ENCODE measurements around the gene SMARCC1.

The SMARCC1 gene

GRCh38 chr3:47647550-47647949 is 134.1 kb downstream of the SMARCC1 start:
- no peaks in the 10 kb centered on the region for H3K27me3 Mint-ChIP-seq
- peaks cover 34% of the 10 kb centered on the region for H3K36me3 Mint-ChIP-seq (ENCODE audit: low read depth)
- ATAC-seq (no peak), DNase-seq (no peak)
- H3K4me1 Mint-ChIP-seq: no peaks in the 10 kb centered on the region
- H3K9me3 Mint-ChIP-seq: no peaks in the 10 kb centered on the region
- no peak overlapping the region for H3K27ac Mint-ChIP-seq
- no peak overlapping the region for H3K4me3 Mint-ChIP-seq

GRCh38 chr3:47646362-47646761 is 135.3 kb downstream of the SMARCC1 start:
- ATAC-seq (no peak), DNase-seq (no peak)
- H3K4me3 Mint-ChIP-seq: no peak overlapping the region
- no peak overlapping the region for H3K27ac Mint-ChIP-seq
- H3K27me3 Mint-ChIP-seq: no peaks in the 10 kb centered on the region
- peaks cover 35% of the 10 kb centered on the region for H3K36me3 Mint-ChIP-seq (ENCODE audit: low read depth)
- H3K9me3 Mint-ChIP-seq: no peaks in the 10 kb centered on the region
- H3K4me1 Mint-ChIP-seq: no peaks in the 10 kb centered on the region

GRCh38 chr3:47645551-47645950 is 136.1 kb downstream of the SMARCC1 start:
- ATAC-seq (no peak), DNase-seq (no peak)
- Mint-ChIP-seq H3K4me1 (peaks cover under 1% of the 10 kb centered on the region), H3K27ac (no peak overlapping the region), H3K9me3 (no peaks in the 10 kb centered on the region), H3K4me3 (no peak overlapping the region), H3K36me3 (ENCODE audit: low read depth) (peaks cover 35% of the 10 kb centered on the region), H3K27me3 (no peaks in the 10 kb centered on the region)

- H3K27me3 Mint-ChIP-seq: no peaks in the 10 kb centered on the region
- DNase-seq: no peak
- no peak for ATAC-seq
- H3K4me3 Mint-ChIP-seq: no peak overlapping the region
- peaks cover 27% of the 10 kb centered on the region for H3K36me3 Mint-ChIP-seq (ENCODE audit: low read depth)
- no peaks in the 10 kb centered on the region for H3K9me3 Mint-ChIP-seq
- peaks cover 2% of the 10 kb centered on the region for H3K4me1 Mint-ChIP-seq
- H3K27ac Mint-ChIP-seq: no peak overlapping the region
Measured at GRCh38 chr3:47643092-47643491, 138.6 kb downstream of the SMARCC1 start.

- H3K27me3 Mint-ChIP-seq: no peaks in the 10 kb centered on the region
- H3K36me3 Mint-ChIP-seq (ENCODE audit: low read depth): peaks cover 28% of the 10 kb centered on the region
- H3K4me3 Mint-ChIP-seq: no peak overlapping the region
- no peak for DNase-seq
- no peak overlapping the region for H3K27ac Mint-ChIP-seq
- no peaks in the 10 kb centered on the region for H3K9me3 Mint-ChIP-seq
- peaks cover 2% of the 10 kb centered on the region for H3K4me1 Mint-ChIP-seq
- no peak for ATAC-seq
Measured at GRCh38 chr3:47641739-47642138, 140.0 kb downstream of the SMARCC1 start.

GRCh38 chr3:47636921-47637320 is 144.8 kb downstream of the SMARCC1 start:
- no peaks in the 10 kb centered on the region for H3K9me3 Mint-ChIP-seq
- peaks cover 8% of the 10 kb centered on the region for H3K4me1 Mint-ChIP-seq
- no peak for DNase-seq
- H3K27me3 Mint-ChIP-seq: no peaks in the 10 kb centered on the region
- no peak for ATAC-seq
- H3K4me3 Mint-ChIP-seq: no peak overlapping the region
- peaks cover 38% of the 10 kb centered on the region for H3K36me3 Mint-ChIP-seq (ENCODE audit: low read depth)
- no peak overlapping the region for H3K27ac Mint-ChIP-seq

GRCh38 chr3:47636225-47636624 is 145.5 kb downstream of the SMARCC1 start:
- H3K4me3 Mint-ChIP-seq: no peak overlapping the region
- H3K9me3 Mint-ChIP-seq: no peaks in the 10 kb centered on the region
- DNase-seq (no peak), ATAC-seq (no peak)
- H3K4me1 Mint-ChIP-seq: peaks cover 8% of the 10 kb centered on the region
- H3K27ac Mint-ChIP-seq: no peak overlapping the region
- H3K27me3 Mint-ChIP-seq: no peaks in the 10 kb centered on the region
- H3K36me3 Mint-ChIP-seq (ENCODE audit: low read depth): peaks cover 41% of the 10 kb centered on the region

GRCh38 chr3:47635536-47635935 is 146.2 kb downstream of the SMARCC1 start:
- Mint-ChIP-seq H3K4me1 (peaks cover 6% of the 10 kb centered on the region), H3K36me3 (ENCODE audit: low read depth) (peaks cover 46% of the 10 kb centered on the region), H3K27ac (peak overlapping the region; percentile 3), H3K9me3 (no peaks in the 10 kb centered on the region), H3K27me3 (no peaks in the 10 kb centered on the region), H3K4me3 (no peak overlapping the region)
- ATAC-seq: no peak
- no peak for DNase-seq

GRCh38 chr3:47634996-47635395 is 146.7 kb downstream of the SMARCC1 start:
- no peak for DNase-seq
- no peaks in the 10 kb centered on the region for H3K9me3 Mint-ChIP-seq
- H3K36me3 Mint-ChIP-seq (ENCODE audit: low read depth): peaks cover 50% of the 10 kb centered on the region
- H3K27me3 Mint-ChIP-seq: no peaks in the 10 kb centered on the region
- no peak overlapping the region for H3K4me3 Mint-ChIP-seq
- H3K4me1 Mint-ChIP-seq: peaks cover 6% of the 10 kb centered on the region
- peak overlapping the region; percentile 3 for H3K27ac Mint-ChIP-seq
- ATAC-seq: no peak

GRCh38 chr3:47630810-47631209 is 150.9 kb downstream of the SMARCC1 start:
- Mint-ChIP-seq H3K9me3 (no peaks in the 10 kb centered on the region), H3K36me3 (ENCODE audit: low read depth) (peaks cover 61% of the 10 kb centered on the region), H3K27ac (no peak overlapping the region), H3K4me1 (peaks cover 3% of the 10 kb centered on the region), H3K4me3 (no peak overlapping the region), H3K27me3 (no peaks in the 10 kb centered on the region)
- no peak for DNase-seq
- no peak for ATAC-seq

GRCh38 chr3:47629770-47630169 is 151.9 kb downstream of the SMARCC1 start:
- Mint-ChIP-seq H3K9me3 (no peaks in the 10 kb centered on the region), H3K4me1 (no peaks in the 10 kb centered on the region), H3K27ac (no peak overlapping the region), H3K36me3 (ENCODE audit: low read depth) (peaks cover 54% of the 10 kb centered on the region), H3K27me3 (no peaks in the 10 kb centered on the region), H3K4me3 (no peak overlapping the region)
- ATAC-seq (no peak), DNase-seq (no peak)

GRCh38 chr3:47628426-47628825 is 153.3 kb downstream of the SMARCC1 start:
- ATAC-seq (no peak), DNase-seq (no peak)
- Mint-ChIP-seq H3K4me3 (no peak overlapping the region), H3K36me3 (ENCODE audit: low read depth) (peaks cover 51% of the 10 kb centered on the region), H3K27ac (no peak overlapping the region), H3K4me1 (no peaks in the 10 kb centered on the region), H3K27me3 (no peaks in the 10 kb centered on the region), H3K9me3 (no peaks in the 10 kb centered on the region)

GRCh38 chr3:47622671-47623461 is 158.8 kb downstream of the SMARCC1 start:
- peaks cover 39% of the 10 kb centered on the region for H3K36me3 Mint-ChIP-seq (ENCODE audit: low read depth)
- no peaks in the 10 kb centered on the region for H3K4me1 Mint-ChIP-seq
- H3K27ac Mint-ChIP-seq: no peak overlapping the region

GRCh38 chr3:47617086-47618010 is 164.3 kb downstream of the SMARCC1 start:
- Mint-ChIP-seq H3K9me3 (no peaks in the 10 kb centered on the region), H3K27me3 (no peaks in the 10 kb centered on the region), H3K4me1 (no peaks in the 10 kb centered on the region), H3K27ac (no peak overlapping the region), H3K4me3 (no peak overlapping the region), H3K36me3 (ENCODE audit: low read depth) (peaks cover 39% of the 10 kb centered on the region)
- ATAC-seq (no peak), DNase-seq (no peak)

More at GRCh38 chr3:47622671-47623461, 158.8 kb downstream of the SMARCC1 start:
- H3K9me3 Mint-ChIP-seq: no peaks in the 10 kb centered on the region
- ATAC-seq (no peak), DNase-seq (no peak)
- H3K4me3 Mint-ChIP-seq: no peak overlapping the region
- H3K27me3 Mint-ChIP-seq: no peaks in the 10 kb centered on the region

GRCh38 chr3:47614788-47615187 is 166.9 kb downstream of the SMARCC1 start:
- Mint-ChIP-seq H3K4me3 (no peak overlapping the region), H3K4me1 (no peaks in the 10 kb centered on the region), H3K36me3 (ENCODE audit: low read depth) (peaks cover 48% of the 10 kb centered on the region), H3K9me3 (no peaks in the 10 kb centered on the region), H3K27me3 (no peaks in the 10 kb centered on the region), H3K27ac (no peak overlapping the region)
- DNase-seq (no peak), ATAC-seq (peak; percentile 59)

Measured in activated naive CD8-positive, alpha-beta T cell treated with anti-CD3 and anti-CD28 coated beads, Interleukin-2, amount 50 U/mL, for 24 hours (primary cell).